CD4-positive, CD25-positive, alpha-beta regulatory T cell (primary cell): ENCODE data around the gene HDLBP. TPM values are rescaled to one million over a fixed set of nuclear protein-coding genes. Genes with fewer than 3 reads are reported as not detected.
A peak's percentile ranks its signal among the peaks of the same experiment; 100 is the strongest.

ENCODE experiments used
- ATAC-seq, 2 donors: fragments of 150-1000 bp; cut with Tn5 transposase; one replicate each; pipeline ENCODE4 v1.10.0; 2021; ENCODE audit warnings: low read depth in 2 of 2, moderate number of reproducible peaks in 2 of 2, moderate library complexity in 1 of 2
- DNase-seq, 3 donors: peaks; one replicate each; pipeline versions ENCODE4 v3.0.0 to v3.0.0-alpha.2; 2012 to 2022; ENCODE audit warnings: mixed read lengths in 1 of 3
- H3K27ac ChIP-seq: one replicate; pipeline ENCODE4 v1.7.0; 2013; ENCODE audit warnings: mild to moderate bottlenecking, low read length; ENCODE audit not compliant: insufficient read depth, poor library complexity, severe bottlenecking
- H3K27me3 ChIP-seq: one replicate; pipeline ENCODE4 v1.7.0; 2013; ENCODE audit warnings: low read length; ENCODE audit not compliant: control insufficient read depth, insufficient read depth
- H3K36me3 ChIP-seq: one replicate; pipeline ENCODE4 v1.7.0; 2013; ENCODE audit warnings: mild to moderate bottlenecking, low read length, moderate library complexity; ENCODE audit not compliant: control insufficient read depth, insufficient read depth
- H3K4me1 ChIP-seq: 2 replicates; pipeline ENCODE4 v1.7.0; 2013; ENCODE audit warnings: mild to moderate bottlenecking, low read length; ENCODE audit not compliant: insufficient read depth, control insufficient read depth, poor library complexity, severe bottlenecking
- H3K4me3 ChIP-seq: one replicate; pipeline ENCODE4 v1.7.0; 2013; ENCODE audit warnings: low read depth, mild to moderate bottlenecking, low read length, moderate library complexity
- H3K9me3 ChIP-seq, 2 experiments: 1 replicate in 1 of 2; 2 replicates in 1 of 2; pipeline ENCODE4 v1.7.0; 2013; ENCODE audit warnings: low read length in 2 of 2, mild to moderate bottlenecking in 1 of 2, moderate library complexity in 1 of 2; ENCODE audit not compliant: control insufficient read depth in 2 of 2
- H3K27ac Mint-ChIP-seq, 3 donors: one replicate each; pipeline ENCODE4 v1.8.0; 2020 to 2022; ENCODE audit warnings: mild to moderate bottlenecking in 3 of 3, mixed read lengths in 3 of 3, moderate library complexity in 2 of 3
- H3K27me3 Mint-ChIP-seq: one replicate; pipeline ENCODE4 v1.8.0; 2022; ENCODE audit warnings: mild to moderate bottlenecking, mixed read lengths
- H3K36me3 Mint-ChIP-seq: one replicate; pipeline ENCODE4 v1.8.0; 2020; ENCODE audit warnings: mixed read lengths
- H3K4me1 Mint-ChIP-seq, 4 donors: one replicate each; pipeline ENCODE4 v1.8.0; 2020 to 2022; ENCODE audit warnings: mixed read lengths in 4 of 4, mild to moderate bottlenecking in 1 of 4
- H3K4me3 Mint-ChIP-seq, 4 donors: one replicate each; pipeline ENCODE4 v1.8.0; 2020 to 2022; ENCODE audit warnings: mild to moderate bottlenecking in 4 of 4, mixed read lengths in 4 of 4, moderate library complexity in 3 of 4
- H3K9me3 Mint-ChIP-seq, 7 donors: one replicate each; pipeline ENCODE4 v1.8.0; 2020 to 2022; ENCODE audit warnings: mixed read lengths in 7 of 7, mild to moderate bottlenecking in 3 of 7, moderate library complexity in 2 of 7
- polyA plus RNA-seq, 4 donors: library from polyadenylated mRNA; unstranded; fragments of 300-500 nt; fragmentation: Illumina TruSeq; gene quantifications; one replicate each; pipeline ENCODE4 v1.2.3, GENCODE V29; 2021
- total RNA-seq: library from RNA; stranded (reverse); gene quantifications from one replicate; pipeline ENCODE4 v1.2.3, GENCODE V29; 2022

The HDLBP gene
- total and polyA plus RNA-seq, 5 donors from 2014 or later, result 33.6 to 121 (median 41.7) TPM

DNA sequence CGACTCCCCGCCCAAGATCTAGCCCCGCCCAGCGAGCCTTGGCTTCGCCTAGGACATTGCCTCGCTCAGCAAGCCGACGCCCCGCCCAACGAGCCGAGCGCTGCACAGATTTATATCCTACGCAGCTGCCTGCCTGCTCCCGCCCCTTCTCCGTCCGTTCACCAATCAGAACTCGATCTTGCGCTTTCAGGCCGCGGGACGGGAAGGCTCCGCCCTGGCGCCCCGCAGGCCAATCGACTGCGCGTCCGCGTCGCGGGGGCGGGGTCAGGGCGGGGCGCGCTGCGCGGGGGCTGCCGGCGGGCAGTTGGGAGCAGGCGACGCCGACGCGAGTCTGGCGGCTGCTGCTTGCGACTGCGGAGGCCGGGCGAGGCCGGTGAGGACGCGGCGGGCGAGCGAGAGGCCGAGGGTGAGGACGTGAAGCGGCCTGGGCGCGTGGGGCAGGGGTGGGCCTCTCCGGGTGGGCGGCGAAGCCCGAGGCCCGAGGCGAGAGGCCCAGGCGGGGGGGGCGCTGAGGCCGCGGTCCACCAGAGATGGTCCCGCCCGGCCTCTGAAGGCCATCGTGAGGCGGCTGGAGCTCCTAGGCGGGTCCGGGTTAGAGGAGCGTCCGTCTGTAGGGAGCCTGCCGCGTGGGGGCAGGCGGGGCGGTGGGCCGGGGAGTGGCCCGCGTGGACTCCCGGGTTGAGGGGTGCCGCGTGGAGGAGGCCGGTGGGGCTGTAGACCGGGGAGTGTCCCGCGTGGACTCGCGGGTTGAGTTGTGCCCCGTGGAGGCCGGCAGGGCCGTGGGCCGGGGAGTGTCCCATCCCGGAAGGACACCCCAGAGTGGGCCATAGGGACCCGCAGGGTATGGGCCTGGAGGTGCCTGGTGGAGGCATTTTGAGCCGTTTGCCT, 40.8 kb upstream of the HDLBP start, which contains the start of gene FARP2:
Gene FARP2, plus strand, starts transcription at position 303 of the 888 bp plus-strand sequence. CDS start 16,823 bp downstream, outside the sequence.
- H3K4me3 ChIP-seq, result peak within 1 kb of the TSS; percentile 80

DNA sequence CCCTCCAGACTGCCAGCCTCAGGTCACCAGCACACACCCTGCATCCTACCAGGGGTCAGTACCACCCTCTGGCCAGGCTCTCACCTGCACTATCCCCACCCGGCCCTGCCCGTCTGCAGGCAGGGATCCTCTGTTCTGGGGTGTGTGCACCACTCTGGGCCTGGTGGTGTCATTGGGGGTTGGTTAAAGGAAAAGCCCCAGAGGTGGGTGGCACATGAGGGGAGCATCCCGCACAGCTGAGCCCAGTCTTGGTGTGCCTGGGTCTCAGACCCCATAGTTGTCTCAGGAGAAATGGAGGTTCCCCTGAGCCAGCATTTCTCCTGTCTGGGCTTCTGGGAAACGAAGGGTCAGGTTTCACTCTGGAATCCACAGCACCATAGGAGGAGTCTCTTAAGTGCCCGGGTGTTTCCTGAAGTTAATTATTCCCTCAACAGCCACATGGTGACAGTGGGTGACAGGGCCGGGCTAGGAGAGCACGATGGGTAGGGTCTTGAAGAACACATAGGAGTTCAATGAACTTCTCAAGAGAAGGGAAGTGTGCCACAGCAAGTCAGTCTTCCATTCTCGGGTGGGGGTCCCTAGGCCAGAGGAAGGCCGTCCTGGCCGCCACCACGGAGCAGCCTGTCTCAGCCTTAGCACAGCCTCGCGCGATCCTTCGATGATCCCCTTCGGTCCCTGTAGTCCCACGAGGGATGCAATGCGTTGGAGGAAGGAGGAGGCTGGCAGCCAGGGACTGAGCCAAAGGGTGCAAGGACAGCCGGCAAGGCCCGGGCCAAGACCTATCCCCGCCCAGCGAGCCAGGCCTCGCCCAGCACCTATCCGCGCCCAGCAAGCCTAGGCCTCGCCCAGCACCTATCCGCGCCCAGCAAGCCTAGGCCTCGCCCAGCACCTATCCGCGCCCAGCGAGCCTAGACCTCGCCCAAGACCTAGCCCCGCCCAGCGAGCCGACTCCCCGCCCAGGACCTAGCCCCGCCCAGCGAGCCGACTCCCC, 39.5 kb upstream of the HDLBP start:
- H3K36me3 Mint-ChIP-seq, result peaks cover 12% of the 10 kb centered on the region
- peak overlapping the region in 2 of 4 donors; percentile 44 to 46 for H3K4me3 Mint-ChIP-seq
- ATAC-seq (peak; percentile 10 to 38), DNase-seq (peak; percentile 42 to 73 (median 68))
- Histone ChIP-seq H3K27me3 (no peaks in the 10 kb centered on the region), H3K4me1 (peaks cover 9% of the 10 kb centered on the region), H3K9me3 (no peaks in the 10 kb centered on the region), H3K4me3 (no peak overlapping the region), H3K36me3 (peaks cover 36% of the 10 kb centered on the region), H3K27ac (peak overlapping the region; percentile 67)
- peaks cover 7 to 36% (median 23%) of the 10 kb centered on the region in 4 donors for H3K4me1 Mint-ChIP-seq
- H3K27ac Mint-ChIP-seq, result peak overlapping the region in 2 of 3 donors; percentile 51 to 56
- H3K27me3 Mint-ChIP-seq, result no peaks in the 10 kb centered on the region
- no peaks in the 10 kb centered on the region for H3K9me3 Mint-ChIP-seq

More for the DNA sequence above, 40.8 kb upstream of the HDLBP start, which contains the start of gene FARP2:
- H3K9me3 ChIP-seq, result no peaks in the 10 kb centered on the region
- peaks cover 23% of the 10 kb centered on the region for H3K36me3 ChIP-seq
- Mint-ChIP-seq H3K27ac (peak within 1 kb of the TSS; percentile 56 to 97 (median 67)), H3K9me3 (no peaks in the 10 kb centered on the region), H3K4me3 (peak within 1 kb of the TSS; percentile 76 to 93 (median 91)), H3K4me1 (peaks cover 7 to 38% (median 27%) of the 10 kb centered on the region in 4 donors), H3K36me3 (peaks cover 4% of the 10 kb centered on the region), H3K27me3 (no peaks in the 10 kb centered on the region)
- H3K4me1 ChIP-seq, result peaks cover 9% of the 10 kb centered on the region
- ATAC-seq, result peak; percentile 93 to 96
- H3K27me3 ChIP-seq, result no peaks in the 10 kb centered on the region
- peak; percentile 95 to 98 (median 98) for DNase-seq
- peak within 1 kb of the TSS; percentile 71 for H3K27ac ChIP-seq

DNA sequence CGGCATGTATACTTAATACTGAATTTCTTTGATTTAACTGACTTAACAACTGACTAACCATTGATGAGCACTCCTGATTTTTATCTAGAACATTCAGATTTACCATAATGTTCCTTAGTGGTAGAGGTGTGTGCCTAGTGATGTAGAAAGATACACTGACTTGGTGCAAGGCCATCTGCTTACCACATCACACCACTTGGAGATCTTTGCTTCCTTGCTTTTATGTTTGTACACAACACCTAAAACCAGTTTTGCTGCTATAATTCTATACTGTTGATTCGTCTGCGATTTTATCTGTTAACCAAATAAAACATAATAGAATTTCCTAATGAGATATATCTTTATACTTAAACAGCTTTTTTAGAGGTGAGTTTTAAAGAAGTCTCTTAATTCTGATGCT, 36.8 kb upstream of the HDLBP start:
- H3K4me1 Mint-ChIP-seq, result peaks cover 4 to 13% (median 5%) of the 10 kb centered on the region in 4 donors
- H3K27me3 Mint-ChIP-seq, result no peaks in the 10 kb centered on the region
- ATAC-seq, result no peak
- H3K9me3 Mint-ChIP-seq, result no peaks in the 10 kb centered on the region
- peak overlapping the region in 1 of 3 donors; percentile 24 for H3K27ac Mint-ChIP-seq
- Histone ChIP-seq H3K4me3 (no peak overlapping the region), H3K9me3 (no peaks in the 10 kb centered on the region), H3K27me3 (no peaks in the 10 kb centered on the region), H3K36me3 (peaks cover 60% of the 10 kb centered on the region), H3K4me1 (peaks cover 9% of the 10 kb centered on the region), H3K27ac (no peak overlapping the region)
- H3K36me3 Mint-ChIP-seq, result peaks cover 24% of the 10 kb centered on the region
- H3K4me3 Mint-ChIP-seq, result peak overlapping the region in 1 of 4 donors; percentile 10
- no peak for DNase-seq

GRCh38 chr2:241351640-241352031, 36.2 kb upstream of the HDLBP start:
- H3K36me3 ChIP-seq, result peaks cover 66% of the 10 kb centered on the region
- DNase-seq (no peak), ATAC-seq (no peak)
- H3K27me3 ChIP-seq, result no peaks in the 10 kb centered on the region
- H3K4me1 ChIP-seq, result peaks cover 5% of the 10 kb centered on the region
- Mint-ChIP-seq H3K27ac (peak overlapping the region in 1 of 3 donors; percentile 24), H3K4me3 (no peak overlapping the region), H3K27me3 (no peaks in the 10 kb centered on the region), H3K36me3 (peaks cover 24% of the 10 kb centered on the region), H3K9me3 (no peaks in the 10 kb centered on the region), H3K4me1 (peaks cover 0 to 7% (median 1%) of the 10 kb centered on the region in 4 donors)
- H3K9me3 ChIP-seq, result no peaks in the 10 kb centered on the region
- no peak overlapping the region for H3K4me3 ChIP-seq
- no peak overlapping the region for H3K27ac ChIP-seq

DNA sequence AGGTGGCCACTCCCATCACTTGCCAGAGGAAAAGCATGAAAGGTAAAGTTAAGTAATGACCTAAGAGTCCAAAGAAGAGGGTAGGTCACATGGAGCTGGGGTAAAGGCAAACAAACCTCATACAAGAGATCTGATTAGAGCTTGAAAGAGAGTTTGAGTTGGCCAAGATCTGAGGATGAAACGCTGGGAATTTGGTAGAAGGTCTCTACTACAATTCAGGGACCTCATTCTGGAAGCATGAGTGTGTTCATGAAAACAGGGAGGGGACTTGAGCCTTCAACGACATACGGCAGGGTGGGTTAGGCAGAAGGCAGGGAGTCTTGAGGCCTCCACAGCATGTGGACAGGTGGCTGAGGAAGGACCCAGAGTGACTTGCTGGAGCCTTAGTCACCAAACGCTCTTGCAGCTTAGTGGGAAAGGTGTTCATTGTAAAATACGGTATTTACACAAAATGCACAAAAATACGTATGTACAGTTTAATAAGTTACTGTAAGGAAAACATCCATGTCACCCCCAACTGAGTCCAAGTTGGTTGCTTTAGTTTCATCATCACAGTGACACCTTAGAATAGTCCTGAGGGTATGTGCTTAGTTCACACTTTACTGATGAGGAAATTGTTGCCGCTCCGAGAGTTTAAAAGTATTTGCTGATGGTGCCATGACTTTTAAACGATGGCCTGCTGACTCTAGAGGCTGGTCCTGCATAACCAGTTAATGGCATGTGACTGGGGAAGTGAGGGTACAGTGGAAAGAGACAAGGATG, 35.6 kb upstream of the HDLBP start:
- Mint-ChIP-seq H3K27ac (no peak overlapping the region), H3K9me3 (no peaks in the 10 kb centered on the region), H3K36me3 (peaks cover 25% of the 10 kb centered on the region), H3K4me3 (no peak overlapping the region), H3K4me1 (peaks cover 0 to 7% (median 1%) of the 10 kb centered on the region in 4 donors), H3K27me3 (no peaks in the 10 kb centered on the region)
- Histone ChIP-seq H3K36me3 (peaks cover 72% of the 10 kb centered on the region), H3K4me1 (no peaks in the 10 kb centered on the region), H3K4me3 (no peak overlapping the region), H3K27ac (no peak overlapping the region), H3K9me3 (no peaks in the 10 kb centered on the region), H3K27me3 (no peaks in the 10 kb centered on the region)
- ATAC-seq, result no peak
- no peak for DNase-seq

DNA sequence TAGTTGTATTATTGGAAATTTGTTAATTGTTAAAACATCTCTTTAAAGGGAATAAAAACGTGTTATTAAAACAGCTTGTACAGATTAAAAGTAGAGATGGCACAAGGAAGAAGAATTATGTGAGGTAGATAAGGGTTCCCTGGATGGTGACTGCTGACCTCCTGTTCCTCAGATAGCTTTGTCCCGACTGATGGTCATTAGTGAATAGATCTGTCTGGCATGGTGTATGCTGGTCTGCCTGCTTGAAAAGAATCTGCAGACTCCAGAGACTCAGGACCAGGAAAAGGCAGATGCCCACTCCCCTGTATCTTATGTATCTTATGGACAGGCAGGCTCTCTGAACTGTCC, 35.0 kb upstream of the HDLBP start:
- peaks cover 30% of the 10 kb centered on the region for H3K36me3 Mint-ChIP-seq

GRCh38 chr2:241349941-241350340, 34.5 kb upstream of the HDLBP start:
- Histone ChIP-seq H3K36me3 (peaks cover 83% of the 10 kb centered on the region), H3K4me1 (no peaks in the 10 kb centered on the region), H3K27ac (no peak overlapping the region), H3K9me3 (no peaks in the 10 kb centered on the region), H3K27me3 (no peaks in the 10 kb centered on the region), H3K4me3 (no peak overlapping the region)
- H3K36me3 Mint-ChIP-seq, result peaks cover 30% of the 10 kb centered on the region
- no peak overlapping the region for H3K27ac Mint-ChIP-seq
- H3K4me3 Mint-ChIP-seq, result no peak overlapping the region
- ATAC-seq, result no peak
- H3K4me1 Mint-ChIP-seq, result peaks cover 0 to 4% (median 1%) of the 10 kb centered on the region in 4 donors
- H3K9me3 Mint-ChIP-seq, result no peaks in the 10 kb centered on the region
- no peaks in the 10 kb centered on the region for H3K27me3 Mint-ChIP-seq
- no peak for DNase-seq

More for the DNA sequence above, 35.0 kb upstream of the HDLBP start:
- ATAC-seq (no peak), DNase-seq (no peak)
- peaks cover 0 to 5% (median 1%) of the 10 kb centered on the region in 4 donors for H3K4me1 Mint-ChIP-seq
- no peaks in the 10 kb centered on the region for H3K27me3 Mint-ChIP-seq
- no peak overlapping the region for H3K27ac ChIP-seq
- no peaks in the 10 kb centered on the region for H3K9me3 Mint-ChIP-seq
- H3K27me3 ChIP-seq, result no peaks in the 10 kb centered on the region
- H3K4me3 ChIP-seq, result no peak overlapping the region
- peaks cover 77% of the 10 kb centered on the region for H3K36me3 ChIP-seq
- H3K9me3 ChIP-seq, result no peaks in the 10 kb centered on the region
- H3K27ac Mint-ChIP-seq, result no peak overlapping the region
- no peak overlapping the region for H3K4me3 Mint-ChIP-seq
- no peaks in the 10 kb centered on the region for H3K4me1 ChIP-seq
